Uterus (tissue), 2 donors: ENCODE data around the gene STRN3.
"Not testable (repeated sequence)": the region's sequence is repeated elsewhere in the genome, so short reads cannot be mapped to it uniquely, and the experiment has no call there.

Source experiments
- POLR2A ChIP-seq, 2 donors: fragments of 450-650 bp; IDR thresholded peaks; one replicate each; pipeline ENCODE4 v1.6.1; 2016; ENCODE audit warnings: antibody characterized with exemption in 2 of 2, mild to moderate bottlenecking in 1 of 2, moderate library complexity in 1 of 2
- TF ChIP-seq, protein P1 (sequence below), 4 experiments: fragments of 200-600 bp in 2 of 4; fragments of 450-650 bp in 2 of 4; sonication (generic) in 2 of 4; IDR thresholded peaks; one replicate each; pipeline ENCODE4 v1.5.1; 2016 to 2019; ENCODE audit warnings: antibody characterized with exemption in 4 of 4, mild to moderate bottlenecking in 2 of 4, moderate library complexity in 1 of 4

DNA sequence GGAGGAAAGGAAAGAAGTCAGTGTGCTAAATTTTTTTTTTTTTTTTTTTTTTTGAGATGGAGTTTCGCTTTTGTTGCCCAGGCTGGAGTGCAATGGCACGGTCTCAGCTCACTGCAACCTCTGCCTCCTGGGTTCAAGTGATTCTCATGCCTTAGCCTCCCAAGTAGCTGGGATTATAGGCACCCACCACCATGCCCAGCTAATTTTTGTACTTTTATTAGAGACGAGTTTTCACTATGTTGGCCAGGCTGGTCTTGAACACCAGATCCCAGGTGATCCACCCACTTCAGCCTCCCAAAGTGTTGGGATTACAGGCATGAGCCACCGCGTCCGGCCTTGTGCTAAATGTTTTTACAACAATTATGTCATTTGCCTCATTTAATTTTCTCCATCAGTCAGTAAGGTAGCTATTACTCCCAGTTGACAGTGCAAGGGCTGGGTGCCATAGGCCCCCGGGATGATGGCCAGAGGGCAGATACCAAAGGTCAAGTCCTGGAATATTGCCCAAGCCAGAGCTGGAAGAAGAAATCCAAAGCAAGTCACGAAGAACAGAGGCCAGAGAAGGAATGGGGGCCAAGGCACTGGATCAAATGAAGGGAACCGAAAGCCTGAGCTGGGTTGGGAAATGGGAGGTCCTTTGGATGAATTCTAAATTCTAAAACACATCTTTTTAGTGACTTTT, 26.9 kb upstream of the STRN3 start:
- TF ChIP-seq, protein P1, sequence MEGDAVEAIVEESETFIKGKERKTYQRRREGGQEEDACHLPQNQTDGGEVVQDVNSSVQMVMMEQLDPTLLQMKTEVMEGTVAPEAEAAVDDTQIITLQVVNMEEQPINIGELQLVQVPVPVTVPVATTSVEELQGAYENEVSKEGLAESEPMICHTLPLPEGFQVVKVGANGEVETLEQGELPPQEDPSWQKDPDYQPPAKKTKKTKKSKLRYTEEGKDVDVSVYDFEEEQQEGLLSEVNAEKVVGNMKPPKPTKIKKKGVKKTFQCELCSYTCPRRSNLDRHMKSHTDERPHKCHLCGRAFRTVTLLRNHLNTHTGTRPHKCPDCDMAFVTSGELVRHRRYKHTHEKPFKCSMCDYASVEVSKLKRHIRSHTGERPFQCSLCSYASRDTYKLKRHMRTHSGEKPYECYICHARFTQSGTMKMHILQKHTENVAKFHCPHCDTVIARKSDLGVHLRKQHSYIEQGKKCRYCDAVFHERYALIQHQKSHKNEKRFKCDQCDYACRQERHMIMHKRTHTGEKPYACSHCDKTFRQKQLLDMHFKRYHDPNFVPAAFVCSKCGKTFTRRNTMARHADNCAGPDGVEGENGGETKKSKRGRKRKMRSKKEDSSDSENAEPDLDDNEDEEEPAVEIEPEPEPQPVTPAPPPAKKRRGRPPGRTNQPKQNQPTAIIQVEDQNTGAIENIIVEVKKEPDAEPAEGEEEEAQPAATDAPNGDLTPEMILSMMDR (IDR thresholded peaks at IDR 0.05): not testable (repeated sequence)
- not testable (repeated sequence) for TF ChIP-seq POLR2A (IDR thresholded peaks at IDR 0.05)
